Astrocyte (in vitro differentiated cells and primary cell): ENCODE measurements around the gene USP21. TPM values are rescaled to one million over a fixed set of nuclear protein-coding genes. Genes with fewer than 3 reads are reported as not detected.

ENCODE experiments used
- DNase-seq: peaks from one replicate; pipeline ENCODE4 v3.0.0-alpha.2; 2010; ENCODE audit warnings: low read depth
- FAIRE-seq: peaks from 2 replicates; lab custom pipeline; 2011; peaks lifted over from hg19 to GRCh38; lab: Jason Lieb, UNC
- H2AFZ ChIP-seq: 2 replicates; pipeline ENCODE4 v1.6.0; 2012; ENCODE audit warnings: low read depth, low read length, inconsistent platforms
- H3K27ac ChIP-seq: 2 replicates; pipeline ENCODE4 v1.5.1; 2011; ENCODE audit warnings: low read depth, low read length, inconsistent platforms
- H3K27me3 ChIP-seq: 2 replicates; pipeline ENCODE4 v1.6.0; 2011; ENCODE audit warnings: low read length, inconsistent platforms; ENCODE audit not compliant: insufficient read depth
- H3K36me3 ChIP-seq: 2 replicates; pipeline ENCODE4 v1.5.1; 2011; ENCODE audit warnings: low read length, inconsistent platforms; ENCODE audit not compliant: insufficient read depth
- H3K4me1 ChIP-seq: 2 replicates; pipeline ENCODE4 v1.5.1; 2011; ENCODE audit warnings: low read length, inconsistent platforms; ENCODE audit not compliant: insufficient read depth
- H3K4me2 ChIP-seq: 2 replicates; pipeline ENCODE4 v1.6.0; 2012; ENCODE audit warnings: low read length, inconsistent platforms
- H3K4me3 ChIP-seq: 2 replicates; pipeline ENCODE4 v1.5.1; 2011; ENCODE audit warnings: low read depth, mild to moderate bottlenecking, low read length, inconsistent platforms; ENCODE audit not compliant: insufficient read depth
- H3K79me2 ChIP-seq: 2 replicates; pipeline ENCODE4 v1.6.0; 2012; ENCODE audit warnings: mild to moderate bottlenecking, low read length, inconsistent platforms; ENCODE audit not compliant: insufficient read depth
- H3K9ac ChIP-seq: 2 replicates; pipeline ENCODE4 v1.6.0; 2012; ENCODE audit warnings: mild to moderate bottlenecking, low read length, inconsistent platforms
- H3K9me3 ChIP-seq: 2 replicates; pipeline ENCODE4 v1.5.1; 2012; ENCODE audit warnings: low read depth, mild to moderate bottlenecking, low read length, inconsistent platforms; ENCODE audit not compliant: insufficient read depth
- H4K20me1 ChIP-seq: 2 replicates; pipeline ENCODE4 v1.6.0; 2012; ENCODE audit warnings: low read length, inconsistent platforms; ENCODE audit not compliant: insufficient read depth
- H3K27ac Mint-ChIP-seq: one replicate; pipeline ENCODE4 v1.8.0; 2021; ENCODE audit warnings: mild to moderate bottlenecking, mixed read lengths; ENCODE audit not compliant: unreplicated experiment
- H3K27me3 Mint-ChIP-seq: one replicate; pipeline ENCODE4 v1.8.0; 2021; ENCODE audit warnings: low read depth, mixed read lengths; ENCODE audit not compliant: unreplicated experiment
- H3K36me3 Mint-ChIP-seq: one replicate; pipeline ENCODE4 v1.8.0; 2021; ENCODE audit warnings: low read depth, mixed read lengths; ENCODE audit not compliant: unreplicated experiment
- H3K4me1 Mint-ChIP-seq: one replicate; pipeline ENCODE4 v1.8.0; 2021; ENCODE audit warnings: low read depth, mixed read lengths; ENCODE audit not compliant: unreplicated experiment
- H3K4me3 Mint-ChIP-seq: one replicate; pipeline ENCODE4 v1.8.0; 2021; ENCODE audit warnings: mild to moderate bottlenecking, moderate library complexity, mixed read lengths; ENCODE audit not compliant: unreplicated experiment
- H3K9me3 Mint-ChIP-seq: one replicate; pipeline ENCODE4 v1.8.0; 2021; ENCODE audit warnings: mild to moderate bottlenecking, mixed read lengths; ENCODE audit not compliant: unreplicated experiment
- CTCF ChIP-seq: IDR thresholded peaks from 2 replicates; pipeline ENCODE4 v1.5.1; 2011; ENCODE audit warnings: low read depth, mild to moderate bottlenecking, inconsistent platforms, low read length, moderate library complexity; ENCODE audit not compliant: insufficient read depth
- EZH2 ChIP-seq: IDR thresholded peaks from 2 replicates; pipeline ENCODE4 v1.6.1; 2012; ENCODE audit warnings: mild to moderate bottlenecking, low read length, inconsistent platforms; ENCODE audit not compliant: insufficient read depth
- total RNA-seq: library from RNA; stranded (reverse); gene quantifications from 2 replicates; pipeline ENCODE4 v1.2.1, GENCODE V29; 2021

USP21 gene
- total RNA-seq, 1 donor from 2014 or later = 14.4 TPM

- Histone ChIP-seq H3K4me2 (peak overlapping the region; percentile 87), H3K4me1 (peaks cover 36% of the 10 kb centered on the region), H3K9me3 (no peaks in the 10 kb centered on the region), H2AFZ (peak overlapping the region; percentile 75), H3K4me3 (peak overlapping the region; percentile 94), H3K36me3 (peaks cover 11% of the 10 kb centered on the region), H3K79me2 (peaks cover 31% of the 10 kb centered on the region), H4K20me1 (peaks cover 2% of the 10 kb centered on the region), H3K9ac (peak overlapping the region; percentile 92), H3K27ac (peak overlapping the region; percentile 90), H3K27me3 (no peaks in the 10 kb centered on the region)
- Mint-ChIP-seq H3K4me3 (peak overlapping the region; percentile 94), H3K9me3 (no peaks in the 10 kb centered on the region), H3K4me1 (peaks cover 30% of the 10 kb centered on the region), H3K27me3 (no peaks in the 10 kb centered on the region), H3K36me3 (no peaks in the 10 kb centered on the region), H3K27ac (peak overlapping the region; percentile 95)
- no peak for FAIRE-seq
- TF ChIP-seq EZH2 (no peak), CTCF (no peak)
- DNase-seq = no peak
Observed at GRCh38 chr1:161200992-161201835, 41.9 kb downstream of the USP21 start.

GRCh38 chr1:161201836-161202712 is 42.8 kb downstream of the USP21 start, which contains the start of gene NDUFS2:
TSS of gene NDUFS2 (plus strand) at chr1:161202367. CDS start at chr1:161202386, 19 bp downstream.
- DNase-seq (peak; percentile 98), FAIRE-seq (peak; percentile 59)
- Mint-ChIP-seq H3K4me3 (peak within 1 kb of the TSS; percentile 94), H3K4me1 (peaks cover 27% of the 10 kb centered on the region), H3K9me3 (no peaks in the 10 kb centered on the region), H3K36me3 (peaks cover 2% of the 10 kb centered on the region), H3K27me3 (no peaks in the 10 kb centered on the region), H3K27ac (peak within 1 kb of the TSS; percentile 95)
- Histone ChIP-seq H3K79me2 (peaks cover 31% of the 10 kb centered on the region), H3K27ac (peak within 1 kb of the TSS; percentile 90), H3K27me3 (no peaks in the 10 kb centered on the region), H3K36me3 (peaks cover 18% of the 10 kb centered on the region), H3K9ac (peak within 1 kb of the TSS; percentile 92), H3K4me1 (peaks cover 36% of the 10 kb centered on the region), H3K9me3 (no peaks in the 10 kb centered on the region), H2AFZ (peak within 1 kb of the TSS; percentile 83), H3K4me3 (peak within 1 kb of the TSS; percentile 94), H3K4me2 (peak within 1 kb of the TSS; percentile 87), H4K20me1 (peaks cover 5% of the 10 kb centered on the region)
- TF ChIP-seq CTCF = peak; percentile 30
- no peak for TF ChIP-seq EZH2
